KMS-11 (cell line): ENCODE measurements around the gene TMTC1.

Experiments used
- H2AFZ ChIP-seq: fragments of 200-600 bp; sonication (generic); 2 replicates; pipeline ENCODE4 v1.6.1; 2016; ENCODE audit warnings: antibody characterized with exemption, mixed run types, low read depth
- H3K27ac ChIP-seq: fragments of 200-600 bp; sonication (generic); 2 replicates; pipeline ENCODE4 v1.6.1; 2016; ENCODE audit warnings: mild to moderate bottlenecking, mixed run types
- H3K27me3 ChIP-seq: fragments of 200-600 bp; sonication (generic); 2 replicates; pipeline ENCODE4 v1.6.1; 2017; ENCODE audit warnings: mild to moderate bottlenecking, low read depth, mixed run types, moderate library complexity; ENCODE audit not compliant: insufficient read depth
- H3K36me3 ChIP-seq: fragments of 200-600 bp; sonication (generic); 2 replicates; pipeline ENCODE4 v1.6.1; 2017; ENCODE audit warnings: mild to moderate bottlenecking, mixed run types; ENCODE audit not compliant: insufficient read depth
- H3K4me1 ChIP-seq: fragments of 200-600 bp; sonication (generic); 2 replicates; pipeline ENCODE4 v1.6.1; 2016; ENCODE audit warnings: mild to moderate bottlenecking, low read depth, mixed run types; ENCODE audit not compliant: poor library complexity, severe bottlenecking
- H3K4me2 ChIP-seq: fragments of 200-600 bp; sonication (generic); 2 replicates; pipeline ENCODE4 v1.7.0; 2016; ENCODE audit warnings: mild to moderate bottlenecking, mixed run types
- H3K4me3 ChIP-seq: fragments of 200-600 bp; sonication (generic); IDR thresholded peaks from 2 replicates; pipeline ENCODE4 v1.6.1; 2017; ENCODE audit warnings: low read depth, low read length, mixed read lengths; ENCODE audit not compliant: insufficient read depth
- H3K79me2 ChIP-seq: fragments of 200-600 bp; sonication (generic); 2 replicates; pipeline ENCODE4 v1.6.1; 2016; ENCODE audit warnings: low read depth, mixed run types; ENCODE audit not compliant: insufficient read depth
- H3K9ac ChIP-seq: fragments of 200-600 bp; sonication (generic); 2 replicates; pipeline ENCODE4 v1.6.1; 2016; ENCODE audit warnings: mild to moderate bottlenecking, mixed run types
- H4K20me1 ChIP-seq: fragments of 200-600 bp; sonication (generic); 2 replicates; pipeline ENCODE4 v1.6.1; 2016; ENCODE audit warnings: mild to moderate bottlenecking, mixed run types; ENCODE audit not compliant: insufficient read depth
- TF ChIP-seq, protein P1 (sequence below): fragments of 200-600 bp; sonication (generic); conservative IDR thresholded peaks from 2 replicates; pipeline ENCODE4 v1.6.1; 2017; ENCODE audit warnings: low read depth, mild to moderate bottlenecking, antibody characterized with exemption, low read length, moderate library complexity, mixed read lengths

Gene TMTC1

DNA sequence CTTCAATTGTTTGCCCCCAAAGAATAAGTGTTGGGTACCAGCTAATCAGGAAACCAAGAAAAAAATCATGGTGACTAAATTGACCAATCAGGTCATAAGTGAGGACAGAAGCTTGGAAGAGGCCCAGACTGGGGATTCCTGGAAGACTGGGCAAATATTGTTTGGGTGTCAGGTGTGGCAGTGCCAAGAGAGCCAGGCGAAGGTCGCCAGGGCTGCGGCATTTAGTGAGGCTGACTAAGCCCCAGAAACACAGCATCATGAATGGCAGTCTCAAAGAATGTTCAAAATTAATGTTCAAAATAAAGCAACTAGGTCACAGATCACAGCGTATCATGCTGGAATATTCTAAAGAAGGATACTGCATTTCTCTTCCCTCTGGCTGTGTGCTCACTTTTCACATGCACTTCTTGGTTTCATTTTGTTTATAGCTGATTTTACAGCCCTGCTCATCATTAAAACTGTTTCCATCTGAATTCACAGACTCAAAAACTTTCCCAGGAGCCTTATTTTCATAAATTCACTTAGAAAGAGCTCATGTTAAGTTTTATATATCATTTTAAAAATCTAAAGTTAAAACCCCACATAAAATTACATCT lies 201.0 kb downstream of the TMTC1 start:
- Histone ChIP-seq H3K4me3 (no peak overlapping the region), H2AFZ (no peak overlapping the region), H4K20me1 (no peaks in the 10 kb centered on the region), H3K36me3 (no peaks in the 10 kb centered on the region), H3K4me1 (no peaks in the 10 kb centered on the region), H3K27ac (no peak overlapping the region), H3K9ac (no peak overlapping the region), H3K27me3 (no peaks in the 10 kb centered on the region), H3K4me2 (no peak overlapping the region), H3K79me2 (no peaks in the 10 kb centered on the region)
- TF ChIP-seq, protein P1, sequence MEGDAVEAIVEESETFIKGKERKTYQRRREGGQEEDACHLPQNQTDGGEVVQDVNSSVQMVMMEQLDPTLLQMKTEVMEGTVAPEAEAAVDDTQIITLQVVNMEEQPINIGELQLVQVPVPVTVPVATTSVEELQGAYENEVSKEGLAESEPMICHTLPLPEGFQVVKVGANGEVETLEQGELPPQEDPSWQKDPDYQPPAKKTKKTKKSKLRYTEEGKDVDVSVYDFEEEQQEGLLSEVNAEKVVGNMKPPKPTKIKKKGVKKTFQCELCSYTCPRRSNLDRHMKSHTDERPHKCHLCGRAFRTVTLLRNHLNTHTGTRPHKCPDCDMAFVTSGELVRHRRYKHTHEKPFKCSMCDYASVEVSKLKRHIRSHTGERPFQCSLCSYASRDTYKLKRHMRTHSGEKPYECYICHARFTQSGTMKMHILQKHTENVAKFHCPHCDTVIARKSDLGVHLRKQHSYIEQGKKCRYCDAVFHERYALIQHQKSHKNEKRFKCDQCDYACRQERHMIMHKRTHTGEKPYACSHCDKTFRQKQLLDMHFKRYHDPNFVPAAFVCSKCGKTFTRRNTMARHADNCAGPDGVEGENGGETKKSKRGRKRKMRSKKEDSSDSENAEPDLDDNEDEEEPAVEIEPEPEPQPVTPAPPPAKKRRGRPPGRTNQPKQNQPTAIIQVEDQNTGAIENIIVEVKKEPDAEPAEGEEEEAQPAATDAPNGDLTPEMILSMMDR, result no peak

DNA sequence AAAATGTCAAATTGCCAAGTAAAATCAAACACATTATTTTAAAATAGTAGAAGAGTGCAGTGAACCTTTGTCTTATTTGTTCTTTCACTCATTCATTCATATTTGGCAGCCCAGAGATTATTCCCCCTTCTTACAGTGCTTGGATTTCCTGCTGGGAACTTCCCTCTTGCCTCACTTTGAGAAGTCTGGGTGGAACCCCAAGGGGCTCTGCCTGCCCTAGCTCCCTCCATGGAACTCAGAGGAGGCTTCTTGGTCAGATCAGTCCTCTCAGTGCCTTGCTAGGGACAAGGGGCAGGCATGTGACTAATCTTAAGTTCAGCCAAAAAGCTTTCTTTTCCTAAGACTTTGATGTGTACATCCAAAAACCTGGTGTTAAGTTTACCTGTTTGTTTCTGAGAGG lies 201.6 kb downstream of the TMTC1 start:
- no peak overlapping the region for H3K4me3 ChIP-seq
- no peaks in the 10 kb centered on the region for H3K27me3 ChIP-seq
- H3K9ac ChIP-seq, result no peak overlapping the region
- no peaks in the 10 kb centered on the region for H3K79me2 ChIP-seq
- no peak overlapping the region for H2AFZ ChIP-seq
- no peaks in the 10 kb centered on the region for H3K4me1 ChIP-seq
- H3K4me2 ChIP-seq, result no peak overlapping the region
- no peaks in the 10 kb centered on the region for H3K36me3 ChIP-seq
- TF ChIP-seq, protein P1, result no peak
- H3K27ac ChIP-seq, result no peak overlapping the region
- H4K20me1 ChIP-seq, result no peaks in the 10 kb centered on the region

DNA sequence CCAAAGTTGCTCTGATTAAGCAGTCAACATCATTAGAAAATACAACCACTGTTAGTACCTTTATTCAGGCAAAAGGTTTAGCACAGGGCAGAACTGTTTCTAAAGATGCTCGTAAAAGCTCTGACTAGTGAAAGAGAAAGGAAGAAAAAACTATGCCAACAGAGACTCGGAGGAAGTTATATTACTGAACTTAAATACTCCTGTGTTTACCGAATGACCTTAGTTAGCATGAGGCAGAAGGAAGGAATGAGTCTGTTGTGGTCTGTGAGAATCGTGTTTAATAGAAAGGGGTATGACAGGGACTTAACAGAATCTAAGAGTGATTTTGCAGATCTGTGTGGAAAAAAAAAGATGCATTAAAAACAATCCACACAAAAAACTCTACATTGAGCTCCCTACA lies 202.1 kb downstream of the TMTC1 start:
- no peak overlapping the region for H3K4me3 ChIP-seq
- H3K27ac ChIP-seq, result no peak overlapping the region

DNA sequence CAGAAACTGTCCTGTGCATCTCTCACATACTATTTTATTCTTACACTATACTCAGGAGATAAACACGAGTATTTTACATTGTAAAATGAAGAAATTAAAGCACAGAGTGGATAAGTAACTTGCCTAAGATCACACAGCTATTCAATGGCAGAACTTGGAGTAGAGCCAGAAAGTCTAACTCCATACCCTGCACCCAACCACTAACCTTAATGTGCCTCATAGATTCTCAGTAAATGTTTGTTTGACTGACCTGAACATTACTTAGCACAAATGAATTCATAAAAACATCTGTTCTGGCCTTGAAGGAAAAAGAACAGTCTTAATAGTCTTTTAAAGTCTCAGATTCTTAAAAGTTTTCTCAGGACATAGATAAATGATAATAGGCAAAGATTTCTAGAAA lies 202.8 kb downstream of the TMTC1 start:
- no peaks in the 10 kb centered on the region for H3K4me1 ChIP-seq
- no peak overlapping the region for H3K27ac ChIP-seq
- H3K36me3 ChIP-seq, result no peaks in the 10 kb centered on the region
- TF ChIP-seq, protein P1, result no peak
- no peaks in the 10 kb centered on the region for H3K79me2 ChIP-seq
- H3K27me3 ChIP-seq, result no peaks in the 10 kb centered on the region
- no peak overlapping the region for H3K4me3 ChIP-seq
- no peak overlapping the region for H3K9ac ChIP-seq
- H3K4me2 ChIP-seq, result no peak overlapping the region
- no peaks in the 10 kb centered on the region for H4K20me1 ChIP-seq
- H2AFZ ChIP-seq, result no peak overlapping the region

More for the DNA sequence above, 202.1 kb downstream of the TMTC1 start:
- Histone ChIP-seq H2AFZ (no peak overlapping the region), H4K20me1 (no peaks in the 10 kb centered on the region), H3K4me2 (no peak overlapping the region), H3K79me2 (no peaks in the 10 kb centered on the region), H3K4me1 (no peaks in the 10 kb centered on the region), H3K9ac (no peak overlapping the region), H3K36me3 (no peaks in the 10 kb centered on the region), H3K27me3 (no peaks in the 10 kb centered on the region)
- TF ChIP-seq, protein P1, result no peak
